Panc1 (cell line): ENCODE data around the gene NIT2. TPM values are rescaled to one million over a fixed set of nuclear protein-coding genes. Genes with fewer than 3 reads are reported as not detected.

ENCODE experiments used
- ATAC-seq: fragments of 200-7000 bp; cut with Tn5 transposase; 2 replicates; pipeline ENCODE4 v1.9.1; 2020; ENCODE audit warnings: mild to moderate bottlenecking, moderate library complexity
- BruUV-seq: library from RNA; stranded (reverse); fragments of 400-500 nt; replicated peaks from 2 replicates; lab custom pipeline; 2021; lab: Mats Ljungman, UMichigan
- CTCF ChIA-PET: fragments of 300-600 bp; sonication (Branson Sonifier 250); formaldehyde crosslinking; loops from one replicate; lab custom pipeline; 2022; ENCODE audit warnings: antibody characterized with exemption; lab: Charles Lee
- POLR2A ChIA-PET: fragments of 300-600 bp; sonication (Branson Sonifier 250); formaldehyde crosslinking; loops from one replicate; lab custom pipeline; 2022; ENCODE audit warnings: antibody characterized with exemption; lab: Charles Lee
- DNase-seq: peaks from one replicate; pipeline ENCODE4 v3.0.0-alpha.2; 2010; ENCODE audit warnings: low read depth, low spot score
- H3K27ac ChIP-seq: 2 replicates; pipeline ENCODE4 v1.5.1; 2011; ENCODE audit warnings: mild to moderate bottlenecking, low read length, inconsistent platforms
- H3K27me3 ChIP-seq: fragments of 200-500 bp; sonication (Bioruptor generic); 2 replicates; pipeline ENCODE4 v1.6.0; 2014; ENCODE audit warnings: low read length, inconsistent platforms; ENCODE audit not compliant: control insufficient read depth, insufficient read depth
- H3K36me3 ChIP-seq: fragments of 200-500 bp; sonication (Bioruptor generic); 2 replicates; pipeline ENCODE4 v1.5.1; 2014; ENCODE audit warnings: inconsistent platforms, mild to moderate bottlenecking, low read length, moderate library complexity; ENCODE audit not compliant: control insufficient read depth, insufficient read depth
- H3K4me1 ChIP-seq: 2 replicates; pipeline ENCODE4 v1.5.1; 2011; ENCODE audit warnings: inconsistent platforms, mild to moderate bottlenecking, low read length, moderate library complexity; ENCODE audit not compliant: control insufficient read depth, insufficient read depth
- H3K4me3 ChIP-seq, 2 experiments: 2 replicates each; pipeline ENCODE4 v1.5.1; 2011 to 2012; ENCODE audit warnings: low read depth in 2 of 2, low read length in 2 of 2, mild to moderate bottlenecking in 2 of 2, inconsistent platforms in 1 of 2, moderate library complexity in 1 of 2
- H3K9me3 ChIP-seq: fragments of 200-500 bp; sonication (Bioruptor generic); 2 replicates; pipeline ENCODE4 v1.5.1; 2014; ENCODE audit warnings: low read depth, mild to moderate bottlenecking, inconsistent platforms, low read length, moderate library complexity; ENCODE audit not compliant: control insufficient read depth, insufficient read depth
- CTCF ChIP-seq: fragments of 450-650 bp; IDR thresholded peaks from 2 replicates; pipeline ENCODE4 v1.5.1; 2017; ENCODE audit warnings: mild to moderate bottlenecking
- POLR2AphosphoS5 ChIP-seq: IDR thresholded peaks from 2 replicates; pipeline ENCODE4 v1.6.1; 2012; ENCODE audit warnings: mild to moderate bottlenecking, low read depth, low read length, moderate library complexity
- SIN3A ChIP-seq: IDR thresholded peaks from 2 replicates; pipeline ENCODE4 v1.6.1; 2012; ENCODE audit warnings: low read depth, mild to moderate bottlenecking, low read length, moderate library complexity, borderline replicate concordance; ENCODE audit not compliant: insufficient read depth
- TCF7L2 ChIP-seq: IDR thresholded peaks from 2 replicates; pipeline ENCODE4 v1.6.1; 2011; ENCODE audit warnings: mild to moderate bottlenecking, low read depth, low read length, inconsistent platforms
- in situ Hi-C: cut with HindIII; loops from 2 replicates; pipeline ENCODE4 v1.10.0; 2016; ENCODE audit warnings: low sequenced_read_pairs, low pct_unique_long_range_greater_than_20kb
- intact Hi-C: fragments of 100-400 bp; cut with micrococcal nuclease; formaldehyde crosslinking; loops from one replicate; pipeline ENCODE4 v1.10.0; 2022; ENCODE audit not compliant: unreplicated experiment
- total RNA-seq: library from RNA; stranded (reverse); gene quantifications from one replicate; pipeline ENCODE4 v1.2.1, GENCODE V29; 2021; ENCODE audit not compliant: unreplicated experiment
- TF ChIP-seq, protein P1 (sequence below), 2 experiments: IDR thresholded peaks; 2 replicates each; pipeline ENCODE4 v1.6.1; 2011 to 2012; ENCODE audit warnings: low read depth in 2 of 2, control low read depth in 1 of 2, low read length in 1 of 2, mild to moderate bottlenecking in 1 of 2, moderate library complexity in 1 of 2; ENCODE audit not compliant: insufficient read depth in 1 of 2

NIT2 gene
- total RNA-seq, 1 experiment from 2014 or later, result 97.2 TPM

GRCh38 chr3:100317912-100318311 lies 16.6 kb upstream of the NIT2 start:
- intact Hi-C loops (loop anchor here (2.0 kb wide), 1 partner anchor 273 kb away; no protein-coding TSS in a partner anchor), in situ Hi-C loops (no loop called here)
- H3K27ac ChIP-seq, result no peak overlapping the region
- no peaks in the 10 kb centered on the region for H3K36me3 ChIP-seq
- TF ChIP-seq CTCF, result no peak
- TF ChIP-seq SIN3A, result no peak
- TF ChIP-seq, protein P1, sequence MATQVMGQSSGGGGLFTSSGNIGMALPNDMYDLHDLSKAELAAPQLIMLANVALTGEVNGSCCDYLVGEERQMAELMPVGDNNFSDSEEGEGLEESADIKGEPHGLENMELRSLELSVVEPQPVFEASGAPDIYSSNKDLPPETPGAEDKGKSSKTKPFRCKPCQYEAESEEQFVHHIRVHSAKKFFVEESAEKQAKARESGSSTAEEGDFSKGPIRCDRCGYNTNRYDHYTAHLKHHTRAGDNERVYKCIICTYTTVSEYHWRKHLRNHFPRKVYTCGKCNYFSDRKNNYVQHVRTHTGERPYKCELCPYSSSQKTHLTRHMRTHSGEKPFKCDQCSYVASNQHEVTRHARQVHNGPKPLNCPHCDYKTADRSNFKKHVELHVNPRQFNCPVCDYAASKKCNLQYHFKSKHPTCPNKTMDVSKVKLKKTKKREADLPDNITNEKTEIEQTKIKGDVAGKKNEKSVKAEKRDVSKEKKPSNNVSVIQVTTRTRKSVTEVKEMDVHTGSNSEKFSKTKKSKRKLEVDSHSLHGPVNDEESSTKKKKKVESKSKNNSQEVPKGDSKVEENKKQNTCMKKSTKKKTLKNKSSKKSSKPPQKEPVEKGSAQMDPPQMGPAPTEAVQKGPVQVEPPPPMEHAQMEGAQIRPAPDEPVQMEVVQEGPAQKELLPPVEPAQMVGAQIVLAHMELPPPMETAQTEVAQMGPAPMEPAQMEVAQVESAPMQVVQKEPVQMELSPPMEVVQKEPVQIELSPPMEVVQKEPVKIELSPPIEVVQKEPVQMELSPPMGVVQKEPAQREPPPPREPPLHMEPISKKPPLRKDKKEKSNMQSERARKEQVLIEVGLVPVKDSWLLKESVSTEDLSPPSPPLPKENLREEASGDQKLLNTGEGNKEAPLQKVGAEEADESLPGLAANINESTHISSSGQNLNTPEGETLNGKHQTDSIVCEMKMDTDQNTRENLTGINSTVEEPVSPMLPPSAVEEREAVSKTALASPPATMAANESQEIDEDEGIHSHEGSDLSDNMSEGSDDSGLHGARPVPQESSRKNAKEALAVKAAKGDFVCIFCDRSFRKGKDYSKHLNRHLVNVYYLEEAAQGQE (IDR thresholded peaks at IDR 0.05; ENCODE audit: insufficient read depth in 1 of 2, low read depth in 2 of 2, low read length in 1 of 2), result no peak
- no peak for TF ChIP-seq TCF7L2
- TF ChIP-seq POLR2AphosphoS5, result no peak
- CTCF ChIA-PET, result no interaction called here
- POLR2A ChIA-PET, result no interaction called here
- no peaks in the 10 kb centered on the region for H3K9me3 ChIP-seq
- H3K4me1 ChIP-seq, result no peaks in the 10 kb centered on the region
- no peak overlapping the region for H3K4me3 ChIP-seq
- no peak for DNase-seq
- no TSS peak for BruUV-seq
- H3K27me3 ChIP-seq, result no peaks in the 10 kb centered on the region
- ATAC-seq, result no peak

- no TSS peak for BruUV-seq
- Histone ChIP-seq H3K27me3 (no peaks in the 10 kb centered on the region), H3K4me1 (no peaks in the 10 kb centered on the region), H3K4me3 (no peak overlapping the region), H3K27ac (no peak overlapping the region), H3K9me3 (no peaks in the 10 kb centered on the region), H3K36me3 (0 out of 2 replicates have a peak, but pooled peaks cover 2% of the 10 kb centered on the region)
- in situ Hi-C loops (no loop called here), intact Hi-C loops (no loop called here)
- TF ChIP-seq TCF7L2 (no peak), POLR2AphosphoS5 (no peak), SIN3A (no peak), CTCF (no peak)
- TF ChIP-seq, protein P1 (IDR thresholded peaks at IDR 0.05; ENCODE audit: insufficient read depth in 1 of 2, low read depth in 2 of 2, low read length in 1 of 2), result no peak
- no peak for ATAC-seq
- POLR2A ChIA-PET, result no interaction called here
- CTCF ChIA-PET, result interaction anchor here (0.7 kb wide), 1 partner anchor 886 kb away, joined by 11 read pairs; no protein-coding TSS in a partner anchor
- DNase-seq, result no peak
These were observed 14.6 kb upstream of the NIT2 start for GRCh38 chr3:100319951-100320350.
